Mesenchymal stem cell (in vitro differentiated cells and primary cell): ENCODE data around the gene SPDYE2.
"Not testable (repeated sequence)": the region's sequence is repeated elsewhere in the genome, so short reads cannot be mapped to it uniquely, and the experiment has no call there.

Experiments used
- DNase-seq: peaks from one replicate; pipeline ENCODE4 v3.0.0-alpha.2; 2013
- H2AFZ ChIP-seq: one replicate; pipeline ENCODE4 v1.6.1; 2013; ENCODE audit warnings: low read depth, mild to moderate bottlenecking, control low read depth, inconsistent platforms, low read length, moderate library complexity
- H2AK5ac ChIP-seq: 2 replicates; pipeline ENCODE4 v1.6.1; 2013; ENCODE audit warnings: low read length, moderate library complexity, mild to moderate bottlenecking, inconsistent platforms; ENCODE audit not compliant: severe bottlenecking
- H2BK120ac ChIP-seq: one replicate; pipeline ENCODE4 v1.6.1; 2013; ENCODE audit warnings: low read depth, mild to moderate bottlenecking, inconsistent platforms, low read length, moderate library complexity
- H2BK12ac ChIP-seq, 2 experiments: one replicate each; pipeline ENCODE4 v1.6.1; 2013; ENCODE audit warnings: inconsistent platforms in 2 of 2, low read length in 2 of 2, mild to moderate bottlenecking in 2 of 2, moderate library complexity in 2 of 2, control low read depth in 1 of 2
- H2BK15ac ChIP-seq: one replicate; pipeline ENCODE4 v1.6.1; 2013; ENCODE audit warnings: mild to moderate bottlenecking, low read depth, inconsistent platforms; ENCODE audit not compliant: poor library complexity, severe bottlenecking
- H2BK5ac ChIP-seq: 2 replicates; pipeline ENCODE4 v1.6.1; 2013; ENCODE audit warnings: low read depth, mild to moderate bottlenecking, low read length, control low read depth, inconsistent platforms; ENCODE audit not compliant: poor library complexity, severe bottlenecking
- H3K14ac ChIP-seq, 2 experiments: one replicate each; pipeline ENCODE4 v1.6.1; 2013; ENCODE audit warnings: inconsistent platforms in 2 of 2, low read length in 2 of 2, control low read depth in 1 of 2, mild to moderate bottlenecking in 1 of 2, moderate library complexity in 1 of 2
- H3K18ac ChIP-seq, 2 experiments: one replicate each; pipeline ENCODE4 v1.6.1; 2013; ENCODE audit warnings: inconsistent platforms in 2 of 2, low read length in 2 of 2, control low read depth in 1 of 2, low read depth in 1 of 2, mild to moderate bottlenecking in 1 of 2
- H3K23ac ChIP-seq, 2 experiments: one replicate each; pipeline ENCODE4 v1.6.1; 2013; ENCODE audit warnings: inconsistent platforms in 2 of 2, low read length in 2 of 2, mild to moderate bottlenecking in 2 of 2, moderate library complexity in 2 of 2, control low read depth in 1 of 2
- H3K27ac ChIP-seq: 2 replicates; pipeline ENCODE4 v1.5.1; 2013; ENCODE audit warnings: mild to moderate bottlenecking, moderate library complexity, low read length, control low read depth, inconsistent platforms; ENCODE audit not compliant: poor library complexity, severe bottlenecking
- H3K27me3 ChIP-seq, 2 experiments: 2 replicates each; pipeline versions ENCODE4 v1.6.1 to v1.7.0; 2013; ENCODE audit warnings: low read length in 2 of 2, mild to moderate bottlenecking in 2 of 2, moderate library complexity in 2 of 2, control low read depth in 1 of 2, inconsistent platforms in 1 of 2; ENCODE audit not compliant: control insufficient read depth in 1 of 2, insufficient read depth in 1 of 2
- H3K36me3 ChIP-seq, 2 experiments: 2 replicates each; pipeline versions ENCODE4 v1.6.1 to v1.7.0; 2013; ENCODE audit warnings: low read length in 2 of 2, control low read depth in 1 of 2, inconsistent platforms in 1 of 2, low read depth in 1 of 2, mild to moderate bottlenecking in 1 of 2; ENCODE audit not compliant: insufficient read depth in 2 of 2, control insufficient read depth in 1 of 2
- H3K4ac ChIP-seq, 2 experiments: one replicate each; pipeline ENCODE4 v1.6.1; 2013; ENCODE audit warnings: inconsistent platforms in 2 of 2, low read length in 2 of 2, mild to moderate bottlenecking in 2 of 2, moderate library complexity in 2 of 2, control low read depth in 1 of 2, low read depth in 1 of 2
- H3K4me1 ChIP-seq: 2 replicates; pipeline ENCODE4 v1.6.1; 2013; ENCODE audit warnings: low read depth, low read length, control low read depth; ENCODE audit not compliant: control insufficient read depth, insufficient read depth
- H3K4me2 ChIP-seq: 2 replicates; pipeline ENCODE4 v1.6.1; 2013; ENCODE audit warnings: low read length, mild to moderate bottlenecking, inconsistent platforms; ENCODE audit not compliant: poor library complexity, severe bottlenecking
- H3K4me3 ChIP-seq, 2 experiments: 2 replicates each; pipeline versions ENCODE4 v1.5.1 to v1.7.0; 2013; ENCODE audit warnings: low read length in 2 of 2, mild to moderate bottlenecking in 2 of 2, control low read depth in 1 of 2, low read depth in 1 of 2; ENCODE audit not compliant: insufficient read depth in 1 of 2
- H3K79me1 ChIP-seq: replicated peaks from 2 replicates; pipeline ENCODE4 v1.6.1; 2013; ENCODE audit warnings: mild to moderate bottlenecking, control low read depth, low read length, inconsistent platforms; ENCODE audit not compliant: poor library complexity, severe bottlenecking
- H3K9ac ChIP-seq: 2 replicates; pipeline ENCODE4 v1.7.0; 2013; ENCODE audit warnings: mild to moderate bottlenecking, low read length, moderate library complexity
- H3K9me3 ChIP-seq: 2 replicates; pipeline ENCODE4 v1.7.0; 2013; ENCODE audit warnings: mild to moderate bottlenecking, low read length; ENCODE audit not compliant: control insufficient read depth
- H4K8ac ChIP-seq: one replicate; pipeline ENCODE4 v1.6.1; 2013; ENCODE audit warnings: inconsistent platforms, mild to moderate bottlenecking, low read length, moderate library complexity
- H4K91ac ChIP-seq: one replicate; pipeline ENCODE4 v1.6.1; 2013; ENCODE audit warnings: mild to moderate bottlenecking, low read length, inconsistent platforms
- WGBS: methylation state at CpG from one replicate; pipeline ENCODE4 v1.1.7; 2013; ENCODE audit warnings: mixed read lengths; 5-methylcytosine and 5-hydroxymethylcytosine counted together

Gene SPDYE2

GRCh38 chr7:102576363-102576762 is 25.3 kb downstream of the SPDYE2 start:
- not testable (repeated sequence) for H3K14ac ChIP-seq, H3K9ac ChIP-seq, H2AK5ac ChIP-seq, H2BK15ac ChIP-seq, H2AFZ ChIP-seq, H3K4me1 ChIP-seq, H3K27me3 ChIP-seq, H3K4ac ChIP-seq, H3K9me3 ChIP-seq, DNase-seq, H3K4me2 ChIP-seq, H2BK120ac ChIP-seq, H2BK12ac ChIP-seq, H3K27ac ChIP-seq, H3K79me1 ChIP-seq, H3K23ac ChIP-seq, H3K18ac ChIP-seq, H3K36me3 ChIP-seq, H4K91ac ChIP-seq, H2BK5ac ChIP-seq, H3K4me3 ChIP-seq, H4K8ac ChIP-seq
- no CpG with 5 or more reads among the region's 3 CpGs for WGBS

- not testable (repeated sequence) for H3K79me1 ChIP-seq, H2BK5ac ChIP-seq, H4K8ac ChIP-seq, H2AK5ac ChIP-seq, H3K14ac ChIP-seq, H2BK15ac ChIP-seq, H2AFZ ChIP-seq, H3K18ac ChIP-seq, H3K23ac ChIP-seq, H2BK120ac ChIP-seq, H3K4ac ChIP-seq, H3K4me1 ChIP-seq, H3K4me2 ChIP-seq, H2BK12ac ChIP-seq, H3K36me3 ChIP-seq, H3K9ac ChIP-seq, H3K27ac ChIP-seq, H3K27me3 ChIP-seq, H4K91ac ChIP-seq, H3K4me3 ChIP-seq, H3K9me3 ChIP-seq
- DNase-seq: peak; percentile 0
- 88% methylated on average over 3 of the region's 7 CpGs for WGBS
Observed at GRCh38 chr7:102577315-102578240, 26.6 kb downstream of the SPDYE2 start.

GRCh38 chr7:102578486-102578885 is 27.5 kb downstream of the SPDYE2 start:
- WGBS: no CpG with 5 or more reads among the region's 5 CpGs
- not testable (repeated sequence) for H2BK5ac ChIP-seq, H3K27me3 ChIP-seq, H4K91ac ChIP-seq, H3K9ac ChIP-seq, H2AK5ac ChIP-seq, H3K36me3 ChIP-seq, H3K4me1 ChIP-seq, DNase-seq, H2BK15ac ChIP-seq, H3K4me3 ChIP-seq, H3K4ac ChIP-seq, H2AFZ ChIP-seq, H4K8ac ChIP-seq, H3K27ac ChIP-seq, H3K4me2 ChIP-seq, H2BK12ac ChIP-seq, H2BK120ac ChIP-seq, H3K23ac ChIP-seq, H3K14ac ChIP-seq, H3K9me3 ChIP-seq, H3K18ac ChIP-seq, H3K79me1 ChIP-seq

- H3K4me2 ChIP-seq, DNase-seq, H3K79me1 ChIP-seq, H4K91ac ChIP-seq, H2AK5ac ChIP-seq, H3K4ac ChIP-seq, H2BK12ac ChIP-seq, H2BK120ac ChIP-seq, H4K8ac ChIP-seq, H3K36me3 ChIP-seq, H2BK15ac ChIP-seq, H3K23ac ChIP-seq, H3K9me3 ChIP-seq, H3K27ac ChIP-seq, H3K18ac ChIP-seq, H2AFZ ChIP-seq, H3K9ac ChIP-seq, H3K4me1 ChIP-seq, H3K27me3 ChIP-seq, H3K4me3 ChIP-seq, H2BK5ac ChIP-seq, H3K14ac ChIP-seq: not testable (repeated sequence)
- WGBS: no CpG with 5 or more reads among the region's 5 CpGs
Observed at GRCh38 chr7:102581722-102582121, 30.7 kb downstream of the SPDYE2 start.
